HG03196 (cell line): ENCODE data around the gene F2RL1.
"Not testable (repeated sequence)": the region's sequence is repeated elsewhere in the genome, so short reads cannot be mapped to it uniquely, and the experiment has no call there.

Experiments
- ATAC-seq: cut with Tn5 transposase; IDR thresholded peaks from one replicate; pipeline ENCODE4 v1.9.1; 2021; ENCODE audit not compliant: unreplicated experiment

The F2RL1 gene

GRCh38 chr5:76805821-76806505, 12.9 kb upstream of the F2RL1 start:
- no peak for ATAC-seq

- no peak for ATAC-seq
Observed at GRCh38 chr5:76807296-76807695, 11.5 kb upstream of the F2RL1 start.

- ATAC-seq: no peak
Observed at GRCh38 chr5:76808141-76808691, 10.6 kb upstream of the F2RL1 start.

GRCh38 chr5:76809141-76809540, 9.7 kb upstream of the F2RL1 start:
- no peak for ATAC-seq

- ATAC-seq: no peak
Observed at GRCh38 chr5:76810236-76810635, 8.6 kb upstream of the F2RL1 start.

GRCh38 chr5:76811214-76811613, 7.6 kb upstream of the F2RL1 start:
- no peak for ATAC-seq

- ATAC-seq: not testable (repeated sequence)
Observed at GRCh38 chr5:76812209-76812608, 6.6 kb upstream of the F2RL1 start.

GRCh38 chr5:76813982-76814562, 4.8 kb upstream of the F2RL1 start:
- ATAC-seq: no peak

GRCh38 chr5:76816110-76816831, 2.6 kb upstream of the F2RL1 start:
- ATAC-seq: no peak

GRCh38 chr5:76819851-76820525, 1.2 kb downstream of the F2RL1 start:
- ATAC-seq: no peak

GRCh38 chr5:76820526-76820890, 1.7 kb downstream of the F2RL1 start:
- ATAC-seq: no peak

GRCh38 chr5:76821136-76821535, 2.3 kb downstream of the F2RL1 start:
- ATAC-seq: no peak

GRCh38 chr5:76822105-76822731, 3.4 kb downstream of the F2RL1 start:
- ATAC-seq: not testable (repeated sequence)

- ATAC-seq: not testable (repeated sequence)
Observed at GRCh38 chr5:76826416-76826815, 7.6 kb downstream of the F2RL1 start.

- ATAC-seq: no peak
Observed at GRCh38 chr5:76831110-76831452, 12.3 kb downstream of the F2RL1 start.

- ATAC-seq: no peak
Observed at GRCh38 chr5:76836181-76836580, 17.4 kb downstream of the F2RL1 start.

- no peak for ATAC-seq
Observed at GRCh38 chr5:76836585-76836984, 17.8 kb downstream of the F2RL1 start.

GRCh38 chr5:76838481-76839261, 19.8 kb downstream of the F2RL1 start:
- no peak for ATAC-seq

GRCh38 chr5:76841361-76841760, 22.5 kb downstream of the F2RL1 start:
- no peak for ATAC-seq

GRCh38 chr5:76845890-76846289, 27.1 kb downstream of the F2RL1 start:
- no peak for ATAC-seq
